Erythroblast (primary cell): ENCODE results near the gene TRIM69.

Source experiments
- GATA1 ChIP-seq: IDR thresholded peaks from 2 replicates; pipeline ENCODE4 v1.6.1; 2011; ENCODE audit warnings: low read depth, mild to moderate bottlenecking, control low read depth, low read length, moderate library complexity
- POLR2A ChIP-seq: IDR thresholded peaks from 2 replicates; pipeline ENCODE4 v1.6.1; 2011; ENCODE audit warnings: mild to moderate bottlenecking, low read length

DNA sequence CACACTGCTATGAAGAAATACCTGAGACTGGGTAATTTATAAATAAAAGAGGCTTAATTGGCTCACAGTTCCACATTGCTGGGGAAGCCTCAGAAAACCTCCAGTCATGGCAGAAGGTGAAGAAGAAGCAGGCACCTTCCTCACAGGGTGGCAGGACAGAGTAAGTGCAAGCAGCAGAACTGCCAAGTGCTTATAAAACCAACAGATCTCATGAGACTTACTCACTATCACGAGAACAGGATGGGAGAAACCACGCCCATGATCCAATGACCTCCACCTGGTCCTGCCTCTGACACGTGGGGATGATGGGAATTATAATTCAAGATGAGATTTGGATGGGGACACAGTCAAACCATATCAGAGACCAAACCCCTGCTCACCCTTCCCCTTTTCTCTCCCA is 75.0 kb downstream of the TRIM69 start:
- TF ChIP-seq POLR2A (no peak), GATA1 (no peak)
